ENCODE measurements around the gene ACIN1. TPM values are rescaled to one million over a fixed set of nuclear protein-coding genes. Genes with fewer than 3 reads are reported as not detected.

The ACIN1 gene
- total and polyA plus RNA-seq, 2 of the 13 experiments (the other 11 are each of a cell fraction or from before 2014, with no cell fraction given): 165 to 183 TPM

GRCh38 chr14:23057757-23058653 is 36.9 kb downstream of the ACIN1 start (continued):
- TF ChIP-seq ZNF121 (CRISPR knock-in tag; IDR thresholded peaks at IDR 0.05) (peak; percentile 93), ZMYM2 (CRISPR knock-in tag; IDR thresholded peaks at IDR 0.05) (no peak), ZFAT (CRISPR knock-in tag; conservative IDR thresholded peaks at IDR 0.05) (no peak), HOXA5 (CRISPR knock-in tag; IDR thresholded peaks at IDR 0.05) (peak; percentile 89; the same call in 1 of the 2 replicates), ZXDC (CRISPR knock-in tag; IDR thresholded peaks at IDR 0.05) (no peak; the same call in 1 of the 2 replicates), KLF16 (CRISPR knock-in tag; IDR thresholded peaks at IDR 0.05) (peak in 1 of 2 experiments; percentile 88; a peak in 2 of 4 replicates), ZNF570 (CRISPR knock-in tag; IDR thresholded peaks at IDR 0.05; ENCODE audit: borderline replicate concordance) (0 out of 2 replicates have a peak, but pooled peaks have one; percentile 57), GLI4 (CRISPR knock-in tag; IDR thresholded peaks at IDR 0.05; ENCODE audit: borderline replicate concordance) (peak; percentile 63; the same call in 1 of the 2 replicates), BCL3 (CRISPR knock-in tag; IDR thresholded peaks at IDR 0.05) (peak; percentile 95), TEAD3 (CRISPR knock-in tag; optimal IDR thresholded peaks at IDR 0.05; ENCODE audit: borderline replicate concordance) (peak; percentile 78), ZNF251 (CRISPR knock-in tag; IDR thresholded peaks at IDR 0.05) (peak; percentile 49; the same call in 1 of the 2 replicates), ZNF333 (CRISPR knock-in tag; IDR thresholded peaks at IDR 0.05; ENCODE audit: borderline replicate concordance) (peak; percentile 93; the same call in 1 of the 2 replicates), TAF1 (CRISPR knock-in tag; IDR thresholded peaks at IDR 0.05) (no peak; the same call in 1 of the 2 replicates), TCF7L2 (IDR thresholded peaks at IDR 0.05; ENCODE audit: low read depth, low read length) (no peak), TIGD3 (CRISPR knock-in tag; IDR thresholded peaks at IDR 0.05; ENCODE audit: borderline replicate concordance) (no peak; the same call in 1 of the 2 replicates), ARNTL (CRISPR knock-in tag; IDR thresholded peaks at IDR 0.05) (peak; percentile 86), ISX (CRISPR knock-in tag; conservative IDR thresholded peaks at IDR 0.05) (no peak)
- TF ChIP-seq, protein P1, sequence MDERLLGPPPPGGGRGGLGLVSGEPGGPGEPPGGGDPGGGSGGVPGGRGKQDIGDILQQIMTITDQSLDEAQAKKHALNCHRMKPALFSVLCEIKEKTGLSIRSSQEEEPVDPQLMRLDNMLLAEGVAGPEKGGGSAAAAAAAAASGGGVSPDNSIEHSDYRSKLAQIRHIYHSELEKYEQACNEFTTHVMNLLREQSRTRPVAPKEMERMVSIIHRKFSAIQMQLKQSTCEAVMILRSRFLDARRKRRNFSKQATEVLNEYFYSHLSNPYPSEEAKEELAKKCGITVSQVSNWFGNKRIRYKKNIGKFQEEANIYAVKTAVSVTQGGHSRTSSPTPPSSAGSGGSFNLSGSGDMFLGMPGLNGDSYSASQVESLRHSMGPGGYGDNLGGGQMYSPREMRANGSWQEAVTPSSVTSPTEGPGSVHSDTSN (CRISPR knock-in tag; IDR thresholded peaks at IDR 0.05): no peak; the same call in 1 of the 2 replicates

Data from HepG2 (cell line).